DOHH2 (cell line): Measurements from ENCODE around the gene EIF3K.

ENCODE experiments used
- EZH2phosphoT487 ChIP-seq: fragments of 200-600 bp; sonication (generic); IDR thresholded peaks from 2 replicates; pipeline ENCODE4 v1.6.1; 2017; ENCODE audit warnings: borderline replicate concordance, mild to moderate bottlenecking, antibody characterized with exemption, low read length, moderate library complexity, mixed read lengths
- TF ChIP-seq, protein P1 (sequence below): fragments of 200-600 bp; sonication (generic); IDR thresholded peaks from one replicate; pipeline ENCODE4 v1.5.1; 2014; ENCODE audit warnings: antibody characterized with exemption, mild to moderate bottlenecking, low read depth, low read length; ENCODE audit not compliant: poor library complexity, severe bottlenecking

GRCh38 chr19:38599722-38600121 lies 19.3 kb upstream of the EIF3K start:
- TF ChIP-seq, protein P1, sequence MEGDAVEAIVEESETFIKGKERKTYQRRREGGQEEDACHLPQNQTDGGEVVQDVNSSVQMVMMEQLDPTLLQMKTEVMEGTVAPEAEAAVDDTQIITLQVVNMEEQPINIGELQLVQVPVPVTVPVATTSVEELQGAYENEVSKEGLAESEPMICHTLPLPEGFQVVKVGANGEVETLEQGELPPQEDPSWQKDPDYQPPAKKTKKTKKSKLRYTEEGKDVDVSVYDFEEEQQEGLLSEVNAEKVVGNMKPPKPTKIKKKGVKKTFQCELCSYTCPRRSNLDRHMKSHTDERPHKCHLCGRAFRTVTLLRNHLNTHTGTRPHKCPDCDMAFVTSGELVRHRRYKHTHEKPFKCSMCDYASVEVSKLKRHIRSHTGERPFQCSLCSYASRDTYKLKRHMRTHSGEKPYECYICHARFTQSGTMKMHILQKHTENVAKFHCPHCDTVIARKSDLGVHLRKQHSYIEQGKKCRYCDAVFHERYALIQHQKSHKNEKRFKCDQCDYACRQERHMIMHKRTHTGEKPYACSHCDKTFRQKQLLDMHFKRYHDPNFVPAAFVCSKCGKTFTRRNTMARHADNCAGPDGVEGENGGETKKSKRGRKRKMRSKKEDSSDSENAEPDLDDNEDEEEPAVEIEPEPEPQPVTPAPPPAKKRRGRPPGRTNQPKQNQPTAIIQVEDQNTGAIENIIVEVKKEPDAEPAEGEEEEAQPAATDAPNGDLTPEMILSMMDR = no peak
- no peak for TF ChIP-seq EZH2phosphoT487
